ENCODE results near the gene HSF5. TPM values are rescaled to one million over a fixed set of nuclear protein-coding genes. Genes with fewer than 3 reads are reported as not detected.

The HSF5 gene
- total and polyA plus RNA-seq, 2 of the 4 experiments (the other 2 are of a cell fraction): not detected

GRCh38 chr17:58452738-58453137 is 35.5 kb downstream of the HSF5 start:
- intact Hi-C loops (cut with micrococcal nuclease) (no loop called here), in situ Hi-C loops (cut with MboI; ENCODE audit: low sequenced_read_pairs) (no loop called here), dilution Hi-C loops (cut with HindIII; ENCODE audit: low sequenced_read_pairs, unreplicated experiment) (no loop called here)
- H2BK15ac ChIP-seq (ENCODE audit: low read depth, low read length): no peak overlapping the region
- no peak overlapping the region for H3K9ac ChIP-seq (ENCODE audit: low read depth, low read length)
- no peak overlapping the region for H3K4me2 ChIP-seq (ENCODE audit: low read depth, low read length)
- H4K5ac ChIP-seq (ENCODE audit: low read depth, low read length): no peak overlapping the region
- H3K23ac ChIP-seq (ENCODE audit: low read depth, low read length): no peak overlapping the region
- no peaks in the 10 kb centered on the region; the same call in 1 of the 2 replicates for H3K27me3 ChIP-seq (ENCODE audit: control insufficient read depth, insufficient read depth, low read length)
- POLR2A ChIA-PET (ENCODE audit: unreplicated experiment): no interaction called here
- no peaks in the 10 kb centered on the region for H3K4me1 ChIP-seq (ENCODE audit: control insufficient read depth, insufficient read depth, low read length)
- no peak overlapping the region for H3K18ac ChIP-seq (ENCODE audit: low read depth, low read length)
- H4K91ac ChIP-seq (ENCODE audit: insufficient read depth, low read depth, low read length): no peak overlapping the region
- CTCF ChIA-PET: no interaction called here
- no peak overlapping the region for H3K4ac ChIP-seq (ENCODE audit: low read depth, low read length)
- no peak overlapping the region for H3K14ac ChIP-seq (replicated peaks; ENCODE audit: low read depth, low read length)
- H3K56ac ChIP-seq (ENCODE audit: extremely low read depth, insufficient read depth, low read length): no peak overlapping the region
- H2BK20ac ChIP-seq (ENCODE audit: low read depth, low read length): no peak overlapping the region
- no peak overlapping the region for H2BK5ac ChIP-seq (ENCODE audit: low read depth, low read length, poor library complexity, severe bottlenecking)
- TF ChIP-seq NFE2L2 (IDR thresholded peaks at IDR 0.05; ENCODE audit: low read depth, low read length) (no peak), ELK1 (IDR thresholded peaks at IDR 0.05; ENCODE audit: borderline replicate concordance, low read depth, low read length) (no peak), CTCF (conservative IDR thresholded peaks at IDR 0.05; ENCODE audit: low read depth, low read length) (no peak), RCOR1 (IDR thresholded peaks at IDR 0.05; ENCODE audit: insufficient replicate concordance, low read length) (no peak), POLR2A (IDR thresholded peaks at IDR 0.05; ENCODE audit: low read depth, low read length) (no peak), RFX5 (IDR thresholded peaks at IDR 0.05; ENCODE audit: low read depth, low read length) (no peak), CHD1 (IDR thresholded peaks at IDR 0.05; ENCODE audit: low read depth, low read length) (no peak), CEBPB (IDR thresholded peaks at IDR 0.05; ENCODE audit: low read depth, low read length) (no peak), MXI1 (IDR thresholded peaks at IDR 0.05; ENCODE audit: borderline replicate concordance, low read depth, low read length) (no peak), MAFK (IDR thresholded peaks at IDR 0.05; ENCODE audit: low read depth, low read length) (no peak), SMC3 (IDR thresholded peaks at IDR 0.05; ENCODE audit: low read depth, low read length) (no peak), USF2 (IDR thresholded peaks at IDR 0.05; ENCODE audit: low read depth, low read length) (no peak), RAD21 (IDR thresholded peaks at IDR 0.05; ENCODE audit: low read length) (no peak), MAZ (IDR thresholded peaks at IDR 0.05; ENCODE audit: borderline replicate concordance, low read depth, low read length) (no peak), FOS (IDR thresholded peaks at IDR 0.05; ENCODE audit: low read depth, low read length) (no peak), BHLHE40 (IDR thresholded peaks at IDR 0.05; ENCODE audit: low read depth, low read length) (no peak)
- no peaks in the 10 kb centered on the region for H3K9me3 ChIP-seq (ENCODE audit: control insufficient read depth, insufficient read depth, low read length)
- no peak overlapping the region for H2BK120ac ChIP-seq (ENCODE audit: low read depth, low read length)
- H4K8ac ChIP-seq (ENCODE audit: low read depth in 2 of 2, low read length in 2 of 2): no peak overlapping the region
- H2AK9ac ChIP-seq (replicated peaks; ENCODE audit: low read depth, low read length, poor library complexity): no peak overlapping the region
- no peaks in the 10 kb centered on the region for H3K9me1 ChIP-seq (ENCODE audit: insufficient read depth, low read length)
- no peaks in the 10 kb centered on the region for H4K20me1 ChIP-seq (ENCODE audit: insufficient read depth, low read length)
- no peak overlapping the region for H2AK5ac ChIP-seq (ENCODE audit: low read depth, low read length)
- H3K27ac ChIP-seq (ENCODE audit: insufficient read depth, low read length): no peak overlapping the region
- BruUV-seq (replicated peaks): no TSS peak
- H3K79me1 ChIP-seq (ENCODE audit: low read depth in 1 of 2, low read length in 2 of 2): no peaks in the 10 kb centered on the region
- ATAC-seq (ENCODE audit: low read depth) (no peak), DNase-seq (peak; percentile 10)
- H3K4me3 ChIP-seq (ENCODE audit: insufficient read depth, low read depth, low read length): no peak overlapping the region
- no peak overlapping the region for H2AFZ ChIP-seq (replicated peaks; ENCODE audit: low read length, poor library complexity)
- WGBS, 2 experiments (ENCODE audit: extremely low coverage in 2 of 2, insufficient read length in 1 of 2): no CpG with 5 or more reads among the region's 1 CpG
- no peaks in the 10 kb centered on the region for H3K36me3 ChIP-seq (ENCODE audit: control insufficient read depth, insufficient read depth, low read length)

All from IMR-90 (cell line).